Lower lobe of right lung (tissue), 2 donors: Measurements from ENCODE around the gene SMIM7. TPM values are rescaled to one million over a fixed set of nuclear protein-coding genes. Genes with fewer than 3 reads are reported as not detected.
"Not testable (repeated sequence)": the region's sequence is repeated elsewhere in the genome, so short reads cannot be mapped to it uniquely, and the experiment has no call there.

Source experiments
- ATAC-seq, 2 donors: fragments of 200-7000 bp; cut with Tn5 transposase; one replicate each; pipeline ENCODE4 v1.9.1; 2020 to 2022; ENCODE audit warnings: mild to moderate bottlenecking in 2 of 2, moderate library complexity in 2 of 2
- DNase-seq: peaks from one replicate; pipeline ENCODE4 v3.0.0-alpha.2; 2020
- H3K27ac ChIP-seq: fragments of 200-600 bp; one replicate; pipeline ENCODE4 v1.8.0; 2022
- H3K27me3 ChIP-seq: fragments of 200-600 bp; one replicate; pipeline ENCODE4 v1.8.0; 2022; ENCODE audit warnings: low read depth
- H3K36me3 ChIP-seq: fragments of 200-600 bp; one replicate; pipeline ENCODE4 v1.8.0; 2022; ENCODE audit warnings: mild to moderate bottlenecking
- H3K4me1 ChIP-seq: fragments of 200-600 bp; one replicate; pipeline ENCODE4 v1.8.0; 2022
- H3K4me3 ChIP-seq: fragments of 200-600 bp; one replicate; pipeline ENCODE4 v1.8.0; 2022; ENCODE audit warnings: mild to moderate bottlenecking
- H3K9me3 ChIP-seq: fragments of 200-600 bp; one replicate; pipeline ENCODE4 v1.8.0; 2022
- CTCF ChIP-seq: fragments of 200-600 bp; IDR thresholded peaks from one replicate; pipeline ENCODE4 v1.8.0; 2022; ENCODE audit warnings: antibody characterized with exemption, mild to moderate bottlenecking
- intact Hi-C: fragments of 100-400 bp; cut with DNase I; formaldehyde crosslinking; loops from one replicate; pipeline ENCODE4 v1.11.0; 2022
- total RNA-seq: library from RNA; stranded (reverse); fragmentation: NEBNext Ultra II Directional; extraction: Animal tissue kit (Norgen Biotek cat#: 25700); gene quantifications from one replicate; pipeline ENCODE4 v1.2.1, GENCODE V29; 2021
- donor health status: DM: no; HTN: yes; CAD: no; lungs with severe emphysema.

Gene SMIM7
- total RNA-seq, 1 donor from 2014 or later: 70.5 TPM

DNA sequence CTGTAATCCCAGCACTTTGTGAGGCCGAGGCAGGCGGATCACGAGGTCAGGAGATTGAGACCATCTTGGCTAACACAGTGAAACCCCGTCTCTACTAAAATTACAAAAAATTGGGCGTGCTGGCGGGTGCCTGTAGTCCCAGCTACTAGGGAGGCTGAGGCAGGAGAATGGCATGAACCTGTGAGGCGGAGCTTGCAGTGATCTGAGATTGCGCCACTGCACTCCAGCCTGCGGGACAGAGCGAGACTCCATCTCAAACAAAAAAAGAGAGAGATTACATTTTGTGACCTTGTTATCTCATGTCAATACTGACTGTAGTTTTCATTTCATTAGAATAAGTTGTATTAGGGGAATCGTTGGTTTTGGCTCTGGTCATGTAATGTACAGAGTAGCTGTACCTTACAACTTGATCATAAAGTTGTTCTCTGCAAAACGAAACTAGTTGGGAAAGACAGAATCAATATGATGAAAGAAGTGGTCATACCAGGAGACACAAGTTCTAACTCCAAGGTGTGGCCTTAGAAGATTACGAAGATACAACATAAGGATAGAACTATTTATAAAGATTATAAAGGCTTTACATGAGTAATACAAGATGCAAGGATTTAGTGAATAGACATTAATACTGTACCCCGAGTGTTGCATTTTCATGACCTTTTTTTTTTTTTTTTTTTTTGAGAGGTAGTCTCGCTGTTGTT lies 16.3 kb upstream of the SMIM7 start:
- Histone ChIP-seq H3K27ac (no peak overlapping the region), H3K27me3 (no peaks in the 10 kb centered on the region), H3K9me3 (peaks cover 5% of the 10 kb centered on the region), H3K36me3 (peaks cover 9% of the 10 kb centered on the region), H3K4me3 (no peak overlapping the region), H3K4me1 (no peaks in the 10 kb centered on the region)
- no peak for DNase-seq
- ATAC-seq: no peak
- no peak for TF ChIP-seq CTCF
- intact Hi-C loops: no loop called here

- H3K4me3 ChIP-seq, ATAC-seq, H3K36me3 ChIP-seq, H3K4me1 ChIP-seq, intact Hi-C loops, H3K9me3 ChIP-seq, H3K27me3 ChIP-seq, H3K27ac ChIP-seq, DNase-seq: not testable (repeated sequence)
Measured at GRCh38 chr19:16673839-16674238, 13.9 kb upstream of the SMIM7 start.

GRCh38 chr19:16673231-16673630 lies 13.3 kb upstream of the SMIM7 start:
- intact Hi-C loops: no loop called here
- DNase-seq (no peak), ATAC-seq (no peak)
- Histone ChIP-seq H3K4me3 (no peak overlapping the region), H3K4me1 (no peaks in the 10 kb centered on the region), H3K36me3 (no peaks in the 10 kb centered on the region), H3K27ac (no peak overlapping the region), H3K27me3 (no peaks in the 10 kb centered on the region), H3K9me3 (no peaks in the 10 kb centered on the region)
- TF ChIP-seq CTCF: no peak

DNA sequence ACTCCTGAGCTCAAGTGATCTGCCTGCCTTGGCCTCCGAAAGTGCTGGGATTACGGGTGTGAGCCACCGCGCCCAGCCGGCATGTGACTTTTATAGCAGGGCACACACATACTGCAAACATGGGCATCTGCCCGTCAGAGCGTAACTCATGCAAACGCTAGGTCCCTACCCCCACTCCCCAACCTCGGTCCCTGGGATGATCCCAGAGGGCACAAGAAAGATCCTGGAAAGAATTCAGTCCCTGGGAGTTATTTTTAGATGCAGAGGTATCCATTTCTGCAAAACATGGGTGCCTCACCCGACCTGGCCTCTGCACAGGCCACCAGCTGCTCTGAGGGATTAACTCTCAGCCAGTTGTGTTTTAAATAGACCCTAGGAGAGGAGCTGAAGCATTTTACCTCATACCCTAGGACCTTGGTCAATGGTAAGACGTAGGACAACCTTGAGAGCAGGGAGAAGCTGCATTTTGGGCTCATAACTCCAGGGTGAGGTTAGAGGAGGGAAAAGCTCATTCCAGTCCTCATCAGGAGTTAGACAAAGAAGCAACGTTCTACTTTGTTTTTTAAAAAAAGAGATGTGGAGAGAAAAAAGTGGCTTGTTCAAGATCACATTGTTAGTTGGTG lies 11.8 kb upstream of the SMIM7 start:
- no peaks in the 10 kb centered on the region for H3K9me3 ChIP-seq
- no peaks in the 10 kb centered on the region for H3K4me1 ChIP-seq
- H3K4me3 ChIP-seq: no peak overlapping the region
- H3K27me3 ChIP-seq: no peaks in the 10 kb centered on the region
- no peak for TF ChIP-seq CTCF
- intact Hi-C loops: no loop called here
- no peak overlapping the region for H3K27ac ChIP-seq
- ATAC-seq (no peak), DNase-seq (no peak)
- no peaks in the 10 kb centered on the region for H3K36me3 ChIP-seq

GRCh38 chr19:16670291-16670690 lies 10.3 kb upstream of the SMIM7 start:
- Histone ChIP-seq H3K36me3 (no peaks in the 10 kb centered on the region), H3K27me3 (no peaks in the 10 kb centered on the region), H3K4me3 (no peak overlapping the region), H3K4me1 (no peaks in the 10 kb centered on the region), H3K27ac (no peak overlapping the region), H3K9me3 (no peaks in the 10 kb centered on the region)
- TF ChIP-seq CTCF: no peak
- ATAC-seq (no peak), DNase-seq (no peak)
- intact Hi-C loops: no loop called here

- H3K27me3 ChIP-seq, H3K36me3 ChIP-seq, H3K4me1 ChIP-seq, DNase-seq, intact Hi-C loops, H3K4me3 ChIP-seq, H3K9me3 ChIP-seq, ATAC-seq, H3K27ac ChIP-seq: not testable (repeated sequence)
Measured at GRCh38 chr19:16668702-16669101, 8.8 kb upstream of the SMIM7 start.
